ENCODE measurements around the gene RP2. TPM values are rescaled to one million over a fixed set of nuclear protein-coding genes. Genes with fewer than 3 reads are reported as not detected.

The RP2 gene
- total RNA-seq, result 15.0 TPM
- long read RNA-seq, partial matches to known transcripts, result 1 of 3 reads
- long read RNA-seq, other reads (novel, unspliced or antisense), result 1 of 3 reads

- DNase-seq (ENCODE audit: low spot score), result peak; percentile 95
Measured at GRCh38 chrX:46836701-46837557, at the start of gene RP2. TSS of gene RP2 (plus strand) at chrX:46837043. CDS start at chrX:46837101, 58 bp downstream.

GRCh38 chrX:46788902-46789301, 47.9 kb upstream of the RP2 start:
- DNase-seq (ENCODE audit: low spot score), result no peak

GRCh38 chrX:46791927-46792809, 44.7 kb upstream of the RP2 start:
- no peak for DNase-seq (ENCODE audit: low spot score)

GRCh38 chrX:46792810-46793188, 44.0 kb upstream of the RP2 start:
- no peak for DNase-seq (ENCODE audit: low spot score)

- DNase-seq (ENCODE audit: low spot score), result no peak
Measured at GRCh38 chrX:46793386-46794143, 43.3 kb upstream of the RP2 start.

- no peak for DNase-seq (ENCODE audit: low spot score)
Measured at GRCh38 chrX:46796574-46797191, 40.2 kb upstream of the RP2 start.

GRCh38 chrX:46803140-46803539, 33.7 kb upstream of the RP2 start:
- DNase-seq (ENCODE audit: low spot score), result no peak

GRCh38 chrX:46805270-46805669, 31.6 kb upstream of the RP2 start:
- no peak for DNase-seq (ENCODE audit: low spot score)

- DNase-seq (ENCODE audit: low spot score), result no peak
Measured at GRCh38 chrX:46811121-46811520, 25.7 kb upstream of the RP2 start.

- DNase-seq (ENCODE audit: low spot score), result no peak
Measured at GRCh38 chrX:46812445-46812844, 24.4 kb upstream of the RP2 start.

- no peak for DNase-seq (ENCODE audit: low spot score)
Measured at GRCh38 chrX:46814966-46815365, 21.9 kb upstream of the RP2 start.

GRCh38 chrX:46819136-46819535, 17.7 kb upstream of the RP2 start:
- DNase-seq (ENCODE audit: low spot score), result no peak

GRCh38 chrX:46820391-46821100, 16.3 kb upstream of the RP2 start:
- no peak for DNase-seq (ENCODE audit: low spot score)

- DNase-seq (ENCODE audit: low spot score), result no peak
Measured at GRCh38 chrX:46823481-46823880, 13.4 kb upstream of the RP2 start.

- no peak for DNase-seq (ENCODE audit: low spot score)
Measured at GRCh38 chrX:46831765-46832327, 5.0 kb upstream of the RP2 start.

- DNase-seq (ENCODE audit: low spot score), result no peak
Measured at GRCh38 chrX:46837558-46838485, 979 bp downstream of the RP2 start.

GRCh38 chrX:46838486-46838870, 1.6 kb downstream of the RP2 start:
- no peak for DNase-seq (ENCODE audit: low spot score)

GRCh38 chrX:46838974-46839480, 2.2 kb downstream of the RP2 start:
- DNase-seq (ENCODE audit: low spot score), result no peak

- DNase-seq (ENCODE audit: low spot score), result no peak
Measured at GRCh38 chrX:46840946-46841345, 4.1 kb downstream of the RP2 start.
